Heart left ventricle (tissue), 16 donors: Measurements from ENCODE around the gene BICC1. TPM values are rescaled to one million over a fixed set of nuclear protein-coding genes. Genes with fewer than 3 reads are reported as not detected.

Experiments
- ATAC-seq, 4 donors: fragments of 200-7000 bp; cut with Tn5 transposase; one replicate each; pipeline ENCODE4 v1.9.1; 2020 to 2022; ENCODE audit warnings: moderate library complexity in 4 of 4, mild to moderate bottlenecking in 3 of 4, moderate number of reproducible peaks in 1 of 4
- DNase-seq, 5 donors: peaks; one replicate each; pipeline ENCODE4 v3.0.0-alpha.2; 2020
- H3K27ac ChIP-seq, 12 donors: fragments of 200-600 bp; sonication (generic) in 4 of 12; one replicate each; pipeline versions ENCODE4 v1.5.0 to v1.8.0; 2016 to 2022; ENCODE audit warnings: mild to moderate bottlenecking in 2 of 12
- H3K27me3 ChIP-seq, 9 donors: fragments of 200-600 bp; sonication (generic) in 2 of 9; one replicate each; pipeline versions ENCODE4 v1.5.1 to v1.8.0; 2016 to 2022; ENCODE audit warnings: mild to moderate bottlenecking in 3 of 9
- H3K36me3 ChIP-seq, 9 donors: fragments of 200-600 bp; sonication (generic) in 2 of 9; one replicate each; pipeline versions ENCODE4 v1.5.0 to v1.8.0; 2018 to 2022; ENCODE audit warnings: mild to moderate bottlenecking in 2 of 9
- H3K4me1 ChIP-seq, 12 donors: fragments of 200-600 bp; sonication (generic) in 4 of 12; one replicate each; pipeline versions ENCODE4 v1.5.0 to v1.8.0; 2016 to 2022; ENCODE audit warnings: mild to moderate bottlenecking in 3 of 12
- H3K4me3 ChIP-seq, 12 donors: fragments of 200-600 bp; sonication (generic) in 4 of 12; one replicate each; pipeline versions ENCODE4 v1.5.0 to v1.8.0; 2017 to 2022; ENCODE audit warnings: mild to moderate bottlenecking in 9 of 12, moderate library complexity in 4 of 12
- H3K9me3 ChIP-seq, 12 donors: fragments of 200-600 bp; sonication (generic) in 4 of 12; one replicate each; pipeline versions ENCODE4 v1.5.0 to v1.8.0; 2016 to 2022; ENCODE audit warnings: mild to moderate bottlenecking in 1 of 12
- CTCF ChIP-seq, 12 donors: fragments of 200-600 bp; sonication (generic) in 4 of 12; IDR thresholded peaks; one replicate each; pipeline versions ENCODE4 v1.5.0 to v1.8.0; 2018 to 2022; ENCODE audit warnings: antibody characterized with exemption in 12 of 12, mild to moderate bottlenecking in 5 of 12
- POLR2A ChIP-seq, 2 donors: fragments of 450-650 bp; IDR thresholded peaks; one replicate each; pipeline ENCODE4 v1.6.1; 2017; ENCODE audit warnings: antibody characterized with exemption in 2 of 2, mild to moderate bottlenecking in 2 of 2, moderate library complexity in 2 of 2
- WGBS, 4 donors: extraction: QIAGEN DNeasy Blood & Tissue Kit in 2 of 4; methylation state at CpG; one replicate each; pipeline versions ENCODE4 v1.1.5 to v1.1.7; 2013 to 2018; 5-methylcytosine and 5-hydroxymethylcytosine counted together
- intact Hi-C, 10 donors: fragments of 100-400 bp; cut with DNase I; formaldehyde crosslinking; loops; one replicate each; pipeline versions ENCODE4 v1.11.1 to v1.14.2; 2022
- polyA plus RNA-seq, 2 donors: library from polyadenylated mRNA; stranded (reverse); fragments of 200-250 nt; gene quantifications; one replicate each; pipeline ENCODE4 v1.2.3, GENCODE V29; 2013
- total RNA-seq, 9 donors: library from RNA; depleted of rRNA in 2 of 9; stranded (reverse); fragments of >200 nt in 2 of 9; fragmentation: NEBNext Ultra II Directional in 3 of 9; extraction: Animal tissue kit (Norgen Biotek cat#: 25700) in 3 of 9; gene quantifications; one replicate each; pipeline versions ENCODE4 v1.1.0 to v1.2.4, GENCODE V29; 2016 to 2023
- donor health status: ischemic (EF 13 %, LVEDD 7.1; RV severe dilation, severe dysfunction).
- donor health status: healthy with polysubstance abuse.
- donor health status: DM: no; HTN: yes; CAD: no.
- donor health status: DM: no; HTN: no; CAD: no.
- donor health status: ischemic (EF 25% LVEDD 6.9; RV normal size, moderate dysfunction).
- donor health status: ischemic (EF 25% LVEDD 5.7; RV mildly dilated, moderate dysfunction).
- donor health status: healthy.
- donor health status: DM: yes; HTN: yes; CAD: no.
- donor health status: ischemic (EF 35%, LVEDD 5.7; RV mildly dilated, moderate dysfunction).
- donor health status: nonischemic (EF 11% LVEDD 7.7; RV severe dilation, severe dysfunction).
- donor health status: DM: yes; HTN: yes; CAD: no.
- donor health status: PGD.
- donor health status: ischemic (EF 29% LVEDD 5.4; RV normal size, mild dysfunction).
- donor health status: nonischemic (EF 23%, LVEDD 6.1; RV moderate dilation, normal function).

Gene BICC1
- total and polyA plus RNA-seq, 11 donors: 1.6 to 18.7 (median 4.8) TPM

GRCh38 chr10:58755677-58756076 lies 243.0 kb downstream of the BICC1 start:
- peaks cover 0 to 20% (median 2%) of the 10 kb centered on the region in 12 donors for H3K4me1 ChIP-seq
- peak overlapping the region in 3 of 12 donors; percentile 2 to 42 (median 31) for H3K4me3 ChIP-seq
- no peaks in the 10 kb centered on the region for H3K27me3 ChIP-seq
- DNase-seq (peak in 1 of 5 donors; percentile 25), ATAC-seq (peak in 3 of 4 donors; percentile 64 to 67 (median 64))
- no peaks in the 10 kb centered on the region for H3K9me3 ChIP-seq
- H3K27ac ChIP-seq: peak overlapping the region in 7 of 12 donors; percentile 33 to 63 (median 55)
- intact Hi-C loops: no loop called here
- H3K36me3 ChIP-seq: no peaks in the 10 kb centered on the region
- WGBS, 4 donors: 64 to 74% (median 67%) methylated on average over 4 of the region's 4 CpGs
- no peak for TF ChIP-seq POLR2A (IDR thresholded peaks at IDR 0.05)
- no peak for TF ChIP-seq CTCF (IDR thresholded peaks at IDR 0.05)

- TF ChIP-seq CTCF (IDR thresholded peaks at IDR 0.05): no peak
- no peak for TF ChIP-seq POLR2A (IDR thresholded peaks at IDR 0.05)
- H3K9me3 ChIP-seq: no peaks in the 10 kb centered on the region
- ATAC-seq (peak in 2 of 4 donors; percentile 49), DNase-seq (no peak)
- H3K4me3 ChIP-seq: peak overlapping the region in 3 of 12 donors; percentile 2 to 42 (median 31)
- 51 to 71% (median 63%) methylated on average over 6 of the region's 6 CpGs for WGBS, 4 donors
- H3K27ac ChIP-seq: peak overlapping the region in 7 of 12 donors; percentile 33 to 63 (median 55)
- no peaks in the 10 kb centered on the region for H3K36me3 ChIP-seq
- peaks cover 0 to 19% (median 2%) of the 10 kb centered on the region in 12 donors for H3K4me1 ChIP-seq
- H3K27me3 ChIP-seq: no peaks in the 10 kb centered on the region
- intact Hi-C loops: no loop called here
These were observed 243.6 kb downstream of the BICC1 start for GRCh38 chr10:58756130-58756719.

GRCh38 chr10:58757352-58758065 lies 244.8 kb downstream of the BICC1 start:
- H3K4me3 ChIP-seq: no peak overlapping the region
- no peak for DNase-seq
- intact Hi-C loops: no loop called here
- ATAC-seq: peak in 1 of 4 donors; percentile 27
- H3K4me1 ChIP-seq: peaks cover 0 to 19% (median 2%) of the 10 kb centered on the region in 12 donors
- H3K36me3 ChIP-seq: no peaks in the 10 kb centered on the region
- no peaks in the 10 kb centered on the region for H3K27me3 ChIP-seq
- TF ChIP-seq CTCF (IDR thresholded peaks at IDR 0.05) (no peak), POLR2A (IDR thresholded peaks at IDR 0.05) (no peak)
- no peak overlapping the region for H3K27ac ChIP-seq
- 38 to 57% (median 52%) methylated on average over 1 of the region's 1 CpG for WGBS, 4 donors
- H3K9me3 ChIP-seq: no peaks in the 10 kb centered on the region

- intact Hi-C loops: no loop called here
- H3K4me3 ChIP-seq: no peak overlapping the region
- ATAC-seq: no peak
- 68 to 76% (median 71%) methylated on average over 1 of the region's 1 CpG for WGBS, 4 donors
- peaks cover 0 to 19% (median 2%) of the 10 kb centered on the region in 12 donors for H3K4me1 ChIP-seq
- H3K27ac ChIP-seq: no peak overlapping the region
- no peak for DNase-seq
- TF ChIP-seq POLR2A (IDR thresholded peaks at IDR 0.05) (no peak), CTCF (IDR thresholded peaks at IDR 0.05) (no peak)
- H3K27me3 ChIP-seq: no peaks in the 10 kb centered on the region
- H3K9me3 ChIP-seq: no peaks in the 10 kb centered on the region
- H3K36me3 ChIP-seq: no peaks in the 10 kb centered on the region
These were observed 245.6 kb downstream of the BICC1 start for GRCh38 chr10:58758321-58758720.
